ENCODE results near the gene RPAP2.

The RPAP2 gene

GRCh38 chr1:92362970-92363369, 64.1 kb downstream of the RPAP2 start:
- no peak for DNase-seq (ENCODE audit: low read depth)
- no peak overlapping the region for H3K4me3 ChIP-seq (ENCODE audit: low read depth, low read length)
- TF ChIP-seq CTCF (IDR thresholded peaks at IDR 0.05; ENCODE audit: insufficient read depth, low read depth, low read length, missing control alignments): no peak

- no peak for TF ChIP-seq CTCF (IDR thresholded peaks at IDR 0.05; ENCODE audit: insufficient read depth, low read depth, low read length, missing control alignments)
- H3K4me3 ChIP-seq (ENCODE audit: low read depth, low read length): no peak overlapping the region
- DNase-seq (ENCODE audit: low read depth): no peak
Observed at GRCh38 chr1:92363401-92363800, 64.5 kb downstream of the RPAP2 start.

- DNase-seq (ENCODE audit: low read depth): peak; percentile 1
- no peak for TF ChIP-seq CTCF (IDR thresholded peaks at IDR 0.05; ENCODE audit: insufficient read depth, low read depth, low read length, missing control alignments)
Observed at GRCh38 chr1:92365378-92366039, 66.7 kb downstream of the RPAP2 start.

GRCh38 chr1:92366040-92366395, 67.2 kb downstream of the RPAP2 start:
- no peak for TF ChIP-seq CTCF (IDR thresholded peaks at IDR 0.05; ENCODE audit: insufficient read depth, low read depth, low read length, missing control alignments)
- DNase-seq (ENCODE audit: low read depth): no peak
- no peak overlapping the region for H3K4me3 ChIP-seq (ENCODE audit: low read depth, low read length)

More at GRCh38 chr1:92365378-92366039, 66.7 kb downstream of the RPAP2 start:
- H3K4me3 ChIP-seq (ENCODE audit: low read depth, low read length): no peak overlapping the region

- no peak overlapping the region for H3K4me3 ChIP-seq (ENCODE audit: low read depth, low read length)
- DNase-seq (ENCODE audit: low read depth): peak; percentile 7
- no peak for TF ChIP-seq CTCF (IDR thresholded peaks at IDR 0.05; ENCODE audit: insufficient read depth, low read depth, low read length, missing control alignments)
Observed at GRCh38 chr1:92367496-92367895, 68.6 kb downstream of the RPAP2 start.

- DNase-seq (ENCODE audit: low read depth): no peak
- H3K4me3 ChIP-seq (ENCODE audit: low read depth, low read length): no peak overlapping the region
- no peak for TF ChIP-seq CTCF (IDR thresholded peaks at IDR 0.05; ENCODE audit: insufficient read depth, low read depth, low read length, missing control alignments)
Observed at GRCh38 chr1:92372164-92372563, 73.3 kb downstream of the RPAP2 start.

GRCh38 chr1:92374223-92374622, 75.4 kb downstream of the RPAP2 start:
- DNase-seq (ENCODE audit: low read depth): no peak
- no peak overlapping the region for H3K4me3 ChIP-seq (ENCODE audit: low read depth, low read length)
- no peak for TF ChIP-seq CTCF (IDR thresholded peaks at IDR 0.05; ENCODE audit: insufficient read depth, low read depth, low read length, missing control alignments)

Data from GM12865 (cell line).